Lung (tissue), 12 donors: ENCODE measurements around the gene ITPKB. TPM values are rescaled to one million over a fixed set of nuclear protein-coding genes. Genes with fewer than 3 reads are reported as not detected.
"Not testable (repeated sequence)": the region's sequence is repeated elsewhere in the genome, so short reads cannot be mapped to it uniquely, and the experiment has no call there.

Source experiments
- ATAC-seq: fragments of 200-7000 bp; cut with Tn5 transposase; one replicate; pipeline ENCODE4 v1.9.1; 2020; ENCODE audit warnings: moderate number of reproducible peaks; ENCODE audit not compliant: insufficient read depth, low FRiP score
- DNase-seq, 3 donors: peaks; one replicate each; pipeline ENCODE4 v3.0.0-alpha.2; 2013 to 2017
- H3K27ac ChIP-seq, 2 donors: one replicate each; pipeline ENCODE4 v1.5.1; 2013; ENCODE audit warnings: mild to moderate bottlenecking in 2 of 2, moderate library complexity in 2 of 2, control low read depth in 1 of 2, inconsistent platforms in 1 of 2, low read depth in 1 of 2, low read length in 1 of 2
- H3K27me3 ChIP-seq, 3 donors: one replicate each; pipeline ENCODE4 v1.5.1; 2013; ENCODE audit warnings: low read length in 2 of 3; ENCODE audit not compliant: control insufficient read depth in 3 of 3, insufficient read depth in 3 of 3
- H3K36me3 ChIP-seq, 4 donors: one replicate each; pipeline ENCODE4 v1.5.1; 2013; ENCODE audit warnings: low read length in 4 of 4, mild to moderate bottlenecking in 1 of 4, moderate library complexity in 1 of 4; ENCODE audit not compliant: control insufficient read depth in 4 of 4, insufficient read depth in 4 of 4
- H3K4me1 ChIP-seq, 5 donors: one replicate each; pipeline ENCODE4 v1.5.1; 2013; ENCODE audit warnings: low read length in 5 of 5, mild to moderate bottlenecking in 2 of 5, moderate library complexity in 1 of 5; ENCODE audit not compliant: control insufficient read depth in 5 of 5, insufficient read depth in 5 of 5
- H3K4me3 ChIP-seq: one replicate; pipeline ENCODE4 v1.5.1; 2013; ENCODE audit warnings: mild to moderate bottlenecking, control low read depth, moderate library complexity
- H3K9ac ChIP-seq, 2 donors: one replicate each; pipeline ENCODE4 v1.5.1; 2013; ENCODE audit warnings: low read length in 2 of 2, control low read depth in 1 of 2; ENCODE audit not compliant: insufficient read depth in 1 of 2
- H3K9me3 ChIP-seq, 4 donors: one replicate each; pipeline ENCODE4 v1.5.1; 2013; ENCODE audit warnings: low read length in 3 of 4, mild to moderate bottlenecking in 1 of 4, moderate library complexity in 1 of 4; ENCODE audit not compliant: control insufficient read depth in 4 of 4, insufficient read depth in 3 of 4
- CTCF ChIP-seq: IDR thresholded peaks from 2 replicates; pipeline ENCODE4 v1.5.1; 2012; ENCODE audit warnings: mild to moderate bottlenecking; ENCODE audit errors: control extremely low read depth, extremely low read depth
- WGBS, 2 donors: extraction: QIAGEN DNeasy Blood & Tissue Kit; methylation state at CpG; one replicate each; pipeline ENCODE4 v1.1.7; 2013; 5-methylcytosine and 5-hydroxymethylcytosine counted together
- polyA plus RNA-seq, 2 donors: library from polyadenylated mRNA; stranded (reverse); fragments of 200-250 nt; gene quantifications; one replicate each; pipeline ENCODE4 v1.2.1, GENCODE V29; 2013
- total RNA-seq, 2 donors: library from RNA; depleted of rRNA in 1 of 2; stranded (reverse); fragments of >200 nt in 1 of 2; gene quantifications; one replicate each; pipeline ENCODE4 v1.2.1, GENCODE V29; 2014 to 2021
- donor health status: control.
- donor health status: control.
- donor health status: Bipolar disorder and iron deficiency.
- donor health status: healthy.
- donor health status: DM: yes; HTN: yes; CAD: no.

Gene ITPKB
- total and polyA plus RNA-seq, 4 donors = 9.9 to 46.6 (median 28.1) TPM

- Histone ChIP-seq H3K4me1 (peaks cover 0 to 14% (median 2%) of the 10 kb centered on the region in 5 donors), H3K9ac (no peak overlapping the region), H3K27ac (no peak overlapping the region), H3K27me3 (no peaks in the 10 kb centered on the region), H3K4me3 (no peak overlapping the region), H3K36me3 (peaks cover 0 to 64% (median 11%) of the 10 kb centered on the region in 4 donors), H3K9me3 (peaks cover 0 to 2% (median 0%) of the 10 kb centered on the region in 4 donors)
- TF ChIP-seq CTCF = no peak
- DNase-seq (no peak), ATAC-seq (no peak)
- WGBS, 2 donors = 93 to 96% methylated on average over 18 of the region's 18 CpGs
These were observed 99.4 kb downstream of the ITPKB start for GRCh38 chr1:226639631-226640061.

GRCh38 chr1:226639206-226639605, 99.9 kb downstream of the ITPKB start:
- WGBS, 2 donors = 95 to 97% methylated on average over 8 of the region's 8 CpGs
- ATAC-seq, H3K9me3 ChIP-seq, H3K27me3 ChIP-seq, H3K4me3 ChIP-seq, H3K27ac ChIP-seq, DNase-seq, H3K9ac ChIP-seq: not testable (repeated sequence)
- Histone ChIP-seq H3K4me1 (peaks cover 0 to 13% (median 2%) of the 10 kb centered on the region in 5 donors), H3K36me3 (peaks cover 0 to 60% (median 9%) of the 10 kb centered on the region in 4 donors)

- WGBS, 2 donors = 93 to 94% methylated on average over 16 of the region's 16 CpGs
- Histone ChIP-seq H3K4me1 (peaks cover 0 to 7% (median 1%) of the 10 kb centered on the region in 5 donors), H3K9ac (no peak overlapping the region), H3K27ac (no peak overlapping the region), H3K36me3 (peaks cover 0 to 58% (median 8%) of the 10 kb centered on the region in 4 donors), H3K9me3 (no peaks in the 10 kb centered on the region), H3K4me3 (no peak overlapping the region), H3K27me3 (no peaks in the 10 kb centered on the region)
- ATAC-seq (no peak), DNase-seq (no peak)
- no peak for TF ChIP-seq CTCF
These were observed 100.5 kb downstream of the ITPKB start for GRCh38 chr1:226638608-226639007.

GRCh38 chr1:226638001-226638601, 101.0 kb downstream of the ITPKB start:
- Histone ChIP-seq H3K4me3 (no peak overlapping the region), H3K4me1 (peaks cover 0 to 3% (median 0%) of the 10 kb centered on the region in 5 donors), H3K27ac (no peak overlapping the region), H3K9ac (no peak overlapping the region), H3K27me3 (no peaks in the 10 kb centered on the region), H3K36me3 (peaks cover 0 to 61% (median 8%) of the 10 kb centered on the region in 4 donors), H3K9me3 (no peaks in the 10 kb centered on the region)
- ATAC-seq (no peak), DNase-seq (no peak)
- WGBS, 2 donors = 79 to 92% methylated on average over 10 of the region's 10 CpGs
- TF ChIP-seq CTCF = no peak
